ENCODE measurements around the gene FANCC.

The FANCC gene

GRCh38 chr9:95099321-95100070 lies 218.0 kb downstream of the FANCC start:
- Histone ChIP-seq H3K9me3 (ENCODE audit: control insufficient read depth, low read depth, low read length) (no peaks in the 10 kb centered on the region), H3K36me3 (ENCODE audit: control insufficient read depth, low read depth, low read length) (no peaks in the 10 kb centered on the region), H3K27me3 (ENCODE audit: control insufficient read depth, insufficient read depth, low read length) (no peaks in the 10 kb centered on the region), H3K4me3 (ENCODE audit: low read length) (no peak overlapping the region), H3K4me1 (ENCODE audit: control insufficient read depth, low read depth, low read length) (peaks cover 8% of the 10 kb centered on the region), H3K27ac (ENCODE audit: low read length) (no peak overlapping the region), H3K9ac (ENCODE audit: low read length) (no peak overlapping the region)

DNA sequence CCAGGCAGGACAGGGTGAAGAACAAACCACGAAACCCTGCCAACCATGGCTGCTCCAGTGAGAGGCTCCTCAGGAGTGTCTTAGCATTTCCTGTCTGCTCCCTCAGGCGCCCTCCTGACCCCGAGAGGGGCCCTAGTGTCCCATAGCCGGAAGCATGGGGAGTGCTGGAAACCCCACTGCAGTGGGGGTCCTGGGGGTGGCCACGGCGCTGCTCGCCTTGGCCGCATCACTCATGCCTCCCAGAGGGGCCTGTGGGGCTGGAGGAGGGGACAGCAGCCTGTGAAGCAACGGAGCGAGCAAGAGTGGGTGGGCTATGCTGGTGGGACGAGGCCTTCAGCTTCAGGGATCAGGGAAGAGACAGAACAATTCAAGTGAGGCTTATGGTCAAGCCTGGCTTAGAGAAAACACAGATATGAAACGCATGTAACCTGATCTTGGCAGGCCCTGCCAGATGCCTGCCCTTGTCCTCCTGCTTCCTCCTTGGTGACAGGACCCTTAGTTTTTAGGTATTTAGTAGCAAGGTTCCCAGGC lies 219.1 kb downstream of the FANCC start:
- Histone ChIP-seq H3K27me3 (ENCODE audit: control insufficient read depth, insufficient read depth, low read length) (no peaks in the 10 kb centered on the region), H3K9me3 (ENCODE audit: control insufficient read depth, low read depth, low read length) (no peaks in the 10 kb centered on the region), H3K9ac (ENCODE audit: low read length) (no peak overlapping the region), H3K36me3 (ENCODE audit: control insufficient read depth, low read depth, low read length) (no peaks in the 10 kb centered on the region), H3K4me1 (ENCODE audit: control insufficient read depth, low read depth, low read length) (peaks cover 8% of the 10 kb centered on the region), H3K27ac (ENCODE audit: low read length) (no peak overlapping the region), H3K4me3 (ENCODE audit: low read length) (no peak overlapping the region)

- no peaks in the 10 kb centered on the region for H3K27me3 ChIP-seq (ENCODE audit: control insufficient read depth, insufficient read depth, low read length)
- H3K4me1 ChIP-seq (ENCODE audit: control insufficient read depth, low read depth, low read length) = peaks cover 7% of the 10 kb centered on the region
- H3K27ac ChIP-seq (ENCODE audit: low read length) = no peak overlapping the region
Measured at GRCh38 chr9:95097279-95097678, 220.2 kb downstream of the FANCC start.

GRCh38 chr9:95096807-95097206 lies 220.7 kb downstream of the FANCC start:
- Histone ChIP-seq H3K27ac (ENCODE audit: low read length) (no peak overlapping the region), H3K4me1 (ENCODE audit: control insufficient read depth, low read depth, low read length) (peaks cover 11% of the 10 kb centered on the region), H3K36me3 (ENCODE audit: control insufficient read depth, low read depth, low read length) (no peaks in the 10 kb centered on the region), H3K9me3 (ENCODE audit: control insufficient read depth, low read depth, low read length) (no peaks in the 10 kb centered on the region), H3K4me3 (ENCODE audit: low read length) (no peak overlapping the region), H3K27me3 (ENCODE audit: control insufficient read depth, insufficient read depth, low read length) (no peaks in the 10 kb centered on the region), H3K9ac (ENCODE audit: low read length) (no peak overlapping the region)

More at GRCh38 chr9:95097279-95097678, 220.2 kb downstream of the FANCC start:
- Histone ChIP-seq H3K4me3 (ENCODE audit: low read length) (no peak overlapping the region), H3K9ac (ENCODE audit: low read length) (no peak overlapping the region), H3K9me3 (ENCODE audit: control insufficient read depth, low read depth, low read length) (no peaks in the 10 kb centered on the region), H3K36me3 (ENCODE audit: control insufficient read depth, low read depth, low read length) (no peaks in the 10 kb centered on the region)

DNA sequence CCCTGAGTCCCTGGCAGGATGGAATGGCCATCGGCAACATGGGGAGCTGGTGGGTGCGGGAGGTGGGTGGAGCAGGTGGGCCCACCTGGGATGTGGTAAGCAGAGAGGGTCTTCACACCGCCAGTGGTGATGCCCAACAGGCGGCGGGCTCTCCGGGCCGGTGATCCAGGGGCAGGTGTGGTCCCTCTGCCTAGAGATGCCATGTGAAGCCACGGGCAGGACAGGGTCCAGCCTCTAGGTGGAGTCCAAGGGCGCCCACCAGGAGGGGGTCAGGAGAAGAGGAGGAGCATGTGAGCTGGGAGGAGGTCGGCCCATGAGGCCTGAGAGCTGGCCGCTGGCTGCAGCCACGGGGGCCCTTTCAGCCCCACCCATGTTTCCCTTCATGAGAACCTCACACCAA lies 221.1 kb downstream of the FANCC start:
- H3K36me3 ChIP-seq (ENCODE audit: control insufficient read depth, low read depth, low read length) = no peaks in the 10 kb centered on the region
- H3K27ac ChIP-seq (ENCODE audit: low read length) = no peak overlapping the region
- H3K9me3 ChIP-seq (ENCODE audit: control insufficient read depth, low read depth, low read length) = no peaks in the 10 kb centered on the region
- H3K4me3 ChIP-seq (ENCODE audit: low read length) = no peak overlapping the region
- peaks cover 13% of the 10 kb centered on the region for H3K4me1 ChIP-seq (ENCODE audit: control insufficient read depth, low read depth, low read length)
- H3K27me3 ChIP-seq (ENCODE audit: control insufficient read depth, insufficient read depth, low read length) = no peaks in the 10 kb centered on the region
- H3K9ac ChIP-seq (ENCODE audit: low read length) = no peak overlapping the region

GRCh38 chr9:95095641-95096355 lies 221.7 kb downstream of the FANCC start:
- H3K9ac ChIP-seq (ENCODE audit: low read length) = no peak overlapping the region
- H3K4me1 ChIP-seq (ENCODE audit: control insufficient read depth, low read depth, low read length) = peaks cover 13% of the 10 kb centered on the region
- H3K9me3 ChIP-seq (ENCODE audit: control insufficient read depth, low read depth, low read length) = no peaks in the 10 kb centered on the region
- H3K27me3 ChIP-seq (ENCODE audit: control insufficient read depth, insufficient read depth, low read length) = no peaks in the 10 kb centered on the region
- no peak overlapping the region for H3K27ac ChIP-seq (ENCODE audit: low read length)
- no peak overlapping the region for H3K4me3 ChIP-seq (ENCODE audit: low read length)
- no peaks in the 10 kb centered on the region for H3K36me3 ChIP-seq (ENCODE audit: control insufficient read depth, low read depth, low read length)

DNA sequence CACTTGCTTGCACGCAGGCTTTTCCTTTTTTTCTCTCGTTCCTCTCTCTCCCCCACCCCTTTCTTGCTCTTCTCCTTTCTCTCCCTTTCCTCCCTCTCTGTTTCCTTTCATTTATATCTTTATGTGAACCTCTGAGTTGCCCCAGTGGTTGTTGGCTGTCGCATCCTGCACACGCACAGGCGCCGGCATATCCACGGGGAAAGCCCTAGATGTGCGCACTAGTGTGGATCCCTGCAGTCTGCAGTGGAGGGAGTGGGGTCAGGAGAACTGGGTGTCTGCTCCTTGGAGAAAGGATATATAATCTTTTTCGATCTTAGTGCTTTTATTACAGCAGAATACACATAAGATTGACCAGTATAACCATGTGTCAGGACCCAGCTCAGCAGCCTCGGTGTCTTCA lies 223.5 kb downstream of the FANCC start:
- no peaks in the 10 kb centered on the region for H3K36me3 ChIP-seq (ENCODE audit: control insufficient read depth, low read depth, low read length)
- H3K4me3 ChIP-seq (ENCODE audit: low read length) = no peak overlapping the region
- no peaks in the 10 kb centered on the region for H3K27me3 ChIP-seq (ENCODE audit: control insufficient read depth, insufficient read depth, low read length)
- no peak overlapping the region for H3K9ac ChIP-seq (ENCODE audit: low read length)
- no peaks in the 10 kb centered on the region for H3K9me3 ChIP-seq (ENCODE audit: control insufficient read depth, low read depth, low read length)
- peaks cover 13% of the 10 kb centered on the region for H3K4me1 ChIP-seq (ENCODE audit: control insufficient read depth, low read depth, low read length)
- no peak overlapping the region for H3K27ac ChIP-seq (ENCODE audit: low read length)

DNA sequence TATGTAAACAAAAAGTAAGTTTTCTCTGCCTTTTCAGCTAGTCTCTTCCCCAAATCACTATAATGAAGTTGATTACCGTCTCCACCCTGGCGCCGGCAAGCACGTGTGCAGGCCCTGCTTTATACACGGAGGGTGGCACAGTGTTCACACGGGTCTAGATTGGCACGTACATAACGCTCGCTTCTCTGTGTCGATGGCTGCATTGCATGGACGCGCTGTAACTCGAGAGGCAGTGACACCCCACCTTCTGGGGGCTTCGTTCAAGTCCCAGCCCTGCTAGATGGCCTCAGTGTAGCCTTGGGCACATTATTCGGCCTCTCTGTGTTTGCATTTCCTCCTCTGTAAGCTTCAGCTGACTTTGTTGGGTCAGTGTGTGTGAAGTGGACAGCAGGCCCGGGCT lies 223.9 kb downstream of the FANCC start:
- H3K9ac ChIP-seq (ENCODE audit: low read length) = no peak overlapping the region
- peaks cover 13% of the 10 kb centered on the region for H3K4me1 ChIP-seq (ENCODE audit: control insufficient read depth, low read depth, low read length)
- H3K36me3 ChIP-seq (ENCODE audit: control insufficient read depth, low read depth, low read length) = no peaks in the 10 kb centered on the region
- no peak overlapping the region for H3K27ac ChIP-seq (ENCODE audit: low read length)
- no peaks in the 10 kb centered on the region for H3K9me3 ChIP-seq (ENCODE audit: control insufficient read depth, low read depth, low read length)
- no peaks in the 10 kb centered on the region for H3K27me3 ChIP-seq (ENCODE audit: control insufficient read depth, insufficient read depth, low read length)
- no peak overlapping the region for H3K4me3 ChIP-seq (ENCODE audit: low read length)

DNA sequence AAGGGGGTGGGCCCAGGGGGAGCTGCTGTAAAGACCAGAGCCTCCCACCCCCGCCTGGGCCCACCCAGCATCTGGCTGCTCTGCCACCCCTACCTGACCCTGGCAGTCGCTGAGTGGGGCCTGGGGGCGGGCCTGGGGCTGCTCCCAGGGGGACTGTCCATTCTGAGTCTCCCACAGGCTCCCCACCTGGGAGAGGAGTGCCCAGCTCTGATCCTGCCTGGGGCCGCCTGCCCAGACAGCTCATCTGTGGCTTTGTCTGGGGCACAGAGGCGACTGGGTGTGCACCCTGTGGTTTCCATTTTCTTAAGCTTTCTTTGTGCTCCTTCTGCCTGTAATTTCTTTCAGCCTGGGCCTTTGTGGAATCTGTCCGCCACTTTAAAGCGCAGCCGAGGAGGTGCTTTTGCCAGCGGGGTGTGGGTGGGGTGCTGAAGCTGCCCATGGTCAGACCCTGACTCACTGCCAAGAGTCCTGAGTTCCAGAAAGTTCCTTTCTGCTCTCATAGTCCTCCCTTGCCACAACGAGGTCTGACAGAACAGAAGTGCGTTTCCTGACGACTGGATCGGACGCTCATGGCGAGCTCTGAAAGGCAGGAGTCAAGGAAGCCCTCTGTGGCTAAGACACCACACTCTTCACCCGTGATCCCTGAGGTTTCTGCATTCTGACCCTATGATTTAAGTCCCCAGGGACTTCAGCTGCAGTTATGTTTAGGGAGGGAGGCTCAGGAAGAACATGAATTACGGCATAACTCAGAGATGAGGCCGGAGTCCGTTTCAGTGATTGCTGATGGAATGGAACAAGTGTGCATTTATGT lies 225.0 kb downstream of the FANCC start:
- H3K27ac ChIP-seq (ENCODE audit: low read length) = no peak overlapping the region
- no peaks in the 10 kb centered on the region for H3K36me3 ChIP-seq (ENCODE audit: control insufficient read depth, low read depth, low read length)
- no peak overlapping the region for H3K9ac ChIP-seq (ENCODE audit: low read length)
- no peaks in the 10 kb centered on the region for H3K27me3 ChIP-seq (ENCODE audit: control insufficient read depth, insufficient read depth, low read length)
- H3K4me3 ChIP-seq (ENCODE audit: low read length) = no peak overlapping the region
- no peaks in the 10 kb centered on the region for H3K9me3 ChIP-seq (ENCODE audit: control insufficient read depth, low read depth, low read length)
- H3K4me1 ChIP-seq (ENCODE audit: control insufficient read depth, low read depth, low read length) = peaks cover 13% of the 10 kb centered on the region

- no peak overlapping the region for H3K4me3 ChIP-seq (ENCODE audit: low read length)
- H3K9ac ChIP-seq (ENCODE audit: low read length) = no peak overlapping the region
- no peak overlapping the region for H3K27ac ChIP-seq (ENCODE audit: low read length)
- peaks cover 13% of the 10 kb centered on the region for H3K4me1 ChIP-seq (ENCODE audit: control insufficient read depth, low read depth, low read length)
- no peaks in the 10 kb centered on the region for H3K9me3 ChIP-seq (ENCODE audit: control insufficient read depth, low read depth, low read length)
- no peaks in the 10 kb centered on the region for H3K36me3 ChIP-seq (ENCODE audit: control insufficient read depth, low read depth, low read length)
- no peaks in the 10 kb centered on the region for H3K27me3 ChIP-seq (ENCODE audit: control insufficient read depth, insufficient read depth, low read length)
Measured at GRCh38 chr9:95091601-95092261, 225.8 kb downstream of the FANCC start.

All from iPS-18a (cell line).